22Rv1 (cell line): ENCODE data around the gene MRPS24.
"Not testable (repeated sequence)": the region's sequence is repeated elsewhere in the genome, so short reads cannot be mapped to it uniquely, and the experiment has no call there.

Experiments
- H3K27ac ChIP-seq: fragments of 450-650 bp; 2 replicates; pipeline ENCODE4 v1.5.1; 2017
- ZFX ChIP-seq: fragments of 450-650 bp; IDR thresholded peaks from 2 replicates; pipeline ENCODE4 v1.6.1; 2017; ENCODE audit warnings: antibody characterized with exemption, borderline replicate concordance
- TF ChIP-seq, protein P1 (sequence below): fragments of 450-650 bp; IDR thresholded peaks from 2 replicates; pipeline ENCODE4 v1.5.1; 2017; ENCODE audit warnings: mild to moderate bottlenecking

MRPS24 gene

DNA sequence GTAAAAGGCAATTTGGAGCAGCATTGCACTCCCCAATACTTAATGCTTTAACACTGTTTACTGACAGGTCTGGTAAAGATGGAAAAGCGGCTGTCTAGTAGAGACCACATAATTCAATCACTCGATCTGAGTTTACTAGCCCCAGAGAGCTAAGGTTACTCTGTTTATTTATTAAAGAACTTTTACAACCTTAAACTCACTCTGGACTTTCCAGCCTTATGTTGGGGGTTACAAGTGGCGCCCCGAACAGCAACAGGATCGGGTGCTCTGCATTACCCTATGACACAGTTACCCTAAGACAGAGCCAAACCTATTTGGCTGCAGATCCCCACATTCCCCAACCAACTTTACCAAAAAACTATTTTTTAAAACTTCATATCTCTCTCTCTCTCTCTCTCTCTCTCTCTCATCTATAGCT, 43.9 kb downstream of the MRPS24 start:
- H3K27ac ChIP-seq, result no peak overlapping the region

DNA sequence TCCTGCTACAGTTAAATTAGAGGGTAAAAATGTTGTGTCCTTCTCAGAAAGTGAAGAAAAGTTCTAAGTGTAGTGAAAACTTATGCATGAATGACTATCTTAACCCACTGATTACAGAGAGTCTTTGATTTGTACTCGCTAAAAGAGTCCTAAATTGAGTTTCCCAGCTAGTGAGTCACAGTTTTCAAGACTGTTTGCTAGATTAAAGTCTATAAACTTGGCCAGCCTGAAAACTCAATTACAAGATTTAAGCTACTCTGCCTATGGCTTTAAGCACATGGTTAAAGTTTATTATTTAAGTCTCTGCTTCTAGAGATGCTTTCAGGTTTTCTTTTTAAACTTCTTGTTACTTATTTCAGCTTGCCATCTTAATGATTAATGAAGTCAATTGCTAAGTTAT, 44.4 kb downstream of the MRPS24 start:
- no peak for TF ChIP-seq ZFX
- TF ChIP-seq, protein P1, sequence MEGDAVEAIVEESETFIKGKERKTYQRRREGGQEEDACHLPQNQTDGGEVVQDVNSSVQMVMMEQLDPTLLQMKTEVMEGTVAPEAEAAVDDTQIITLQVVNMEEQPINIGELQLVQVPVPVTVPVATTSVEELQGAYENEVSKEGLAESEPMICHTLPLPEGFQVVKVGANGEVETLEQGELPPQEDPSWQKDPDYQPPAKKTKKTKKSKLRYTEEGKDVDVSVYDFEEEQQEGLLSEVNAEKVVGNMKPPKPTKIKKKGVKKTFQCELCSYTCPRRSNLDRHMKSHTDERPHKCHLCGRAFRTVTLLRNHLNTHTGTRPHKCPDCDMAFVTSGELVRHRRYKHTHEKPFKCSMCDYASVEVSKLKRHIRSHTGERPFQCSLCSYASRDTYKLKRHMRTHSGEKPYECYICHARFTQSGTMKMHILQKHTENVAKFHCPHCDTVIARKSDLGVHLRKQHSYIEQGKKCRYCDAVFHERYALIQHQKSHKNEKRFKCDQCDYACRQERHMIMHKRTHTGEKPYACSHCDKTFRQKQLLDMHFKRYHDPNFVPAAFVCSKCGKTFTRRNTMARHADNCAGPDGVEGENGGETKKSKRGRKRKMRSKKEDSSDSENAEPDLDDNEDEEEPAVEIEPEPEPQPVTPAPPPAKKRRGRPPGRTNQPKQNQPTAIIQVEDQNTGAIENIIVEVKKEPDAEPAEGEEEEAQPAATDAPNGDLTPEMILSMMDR, result no peak
- H3K27ac ChIP-seq, result no peak overlapping the region

More for the DNA sequence above, 43.9 kb downstream of the MRPS24 start:
- TF ChIP-seq, protein P1, result no peak
- TF ChIP-seq ZFX, result no peak

DNA sequence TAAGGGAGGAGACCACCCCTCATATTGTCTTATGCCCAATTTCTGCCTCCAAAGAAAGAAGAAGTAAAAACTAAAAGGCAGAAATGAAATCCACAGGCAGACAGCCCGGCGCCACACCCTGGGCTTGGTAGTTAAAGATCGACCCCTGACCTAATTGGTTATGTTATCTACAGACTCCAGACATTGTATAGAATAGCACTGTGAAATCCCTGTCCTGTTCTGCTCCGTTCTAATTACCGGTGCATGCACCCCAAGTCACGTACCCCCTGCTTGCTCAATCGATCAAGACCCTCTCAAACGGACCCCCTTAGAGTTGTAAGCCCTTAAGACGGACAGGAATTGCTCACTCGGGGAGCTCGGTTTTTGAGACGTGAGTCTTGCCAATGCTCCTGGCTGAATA, 44.8 kb downstream of the MRPS24 start:
- H3K27ac ChIP-seq, result not testable (repeated sequence)

DNA sequence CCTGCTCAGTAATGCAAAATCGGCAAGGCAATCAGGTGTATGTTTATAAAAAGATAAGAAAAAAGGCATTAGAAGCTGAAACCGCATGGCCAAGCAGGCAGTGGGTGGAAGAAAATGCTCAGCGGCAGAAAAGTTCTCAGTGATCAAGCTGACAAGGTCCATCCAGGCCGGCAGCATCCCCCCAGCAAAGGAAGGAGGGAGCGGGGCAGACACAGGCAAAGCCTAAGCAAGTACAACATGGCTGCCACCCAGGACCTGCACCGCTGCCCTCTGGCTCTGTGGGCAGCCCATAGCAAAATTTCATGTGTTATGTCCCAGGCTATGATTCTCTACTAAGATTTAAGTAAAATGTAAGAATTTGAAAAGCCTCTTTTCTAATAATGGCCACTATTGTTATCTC, 45.4 kb downstream of the MRPS24 start:
- no peak for TF ChIP-seq ZFX
- TF ChIP-seq, protein P1, result no peak

DNA sequence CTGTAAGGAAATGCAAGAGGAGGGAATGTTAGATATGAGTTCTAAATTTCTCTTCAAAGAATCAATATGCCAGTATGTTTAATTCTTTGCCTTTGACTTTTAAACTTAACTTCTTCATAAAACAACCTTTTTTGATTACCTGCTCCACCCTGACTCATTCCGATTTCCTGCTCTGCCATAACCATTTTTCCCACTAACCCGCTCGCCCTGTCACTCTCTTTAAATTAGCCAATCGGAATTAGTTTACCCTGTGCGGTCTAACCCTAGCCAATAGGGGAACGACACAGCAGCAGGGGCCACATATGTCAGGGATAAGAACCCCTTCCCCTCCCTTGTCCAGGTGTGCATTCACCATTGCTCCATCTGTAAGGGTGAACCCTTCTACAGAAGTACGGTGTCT, 45.9 kb downstream of the MRPS24 start:
- not testable (repeated sequence) for H3K27ac ChIP-seq

More for the DNA sequence above, 45.4 kb downstream of the MRPS24 start:
- H3K27ac ChIP-seq, result no peak overlapping the region
